NCI-H1930 (cell line): ENCODE measurements around the gene CLEC3B.
"Not testable (repeated sequence)": the region's sequence is repeated elsewhere in the genome, so short reads cannot be mapped to it uniquely, and the experiment has no call there.

Source experiments
- DNase-seq, 2 experiments: peaks; one replicate each; lab custom pipeline; 2025; lab: John Stamatoyannopoulos, UW

CLEC3B gene

GRCh38 chr3:45035441-45036301 lies 9.6 kb downstream of the CLEC3B start:
- no peak for DNase-seq

GRCh38 chr3:45037720-45038455 lies 11.8 kb downstream of the CLEC3B start:
- DNase-seq: peak; percentile 52 to 79

GRCh38 chr3:45041666-45042065 lies 15.6 kb downstream of the CLEC3B start:
- DNase-seq: no peak

- no peak for DNase-seq
Observed at GRCh38 chr3:45042162-45042561, 16.1 kb downstream of the CLEC3B start.

DNA sequence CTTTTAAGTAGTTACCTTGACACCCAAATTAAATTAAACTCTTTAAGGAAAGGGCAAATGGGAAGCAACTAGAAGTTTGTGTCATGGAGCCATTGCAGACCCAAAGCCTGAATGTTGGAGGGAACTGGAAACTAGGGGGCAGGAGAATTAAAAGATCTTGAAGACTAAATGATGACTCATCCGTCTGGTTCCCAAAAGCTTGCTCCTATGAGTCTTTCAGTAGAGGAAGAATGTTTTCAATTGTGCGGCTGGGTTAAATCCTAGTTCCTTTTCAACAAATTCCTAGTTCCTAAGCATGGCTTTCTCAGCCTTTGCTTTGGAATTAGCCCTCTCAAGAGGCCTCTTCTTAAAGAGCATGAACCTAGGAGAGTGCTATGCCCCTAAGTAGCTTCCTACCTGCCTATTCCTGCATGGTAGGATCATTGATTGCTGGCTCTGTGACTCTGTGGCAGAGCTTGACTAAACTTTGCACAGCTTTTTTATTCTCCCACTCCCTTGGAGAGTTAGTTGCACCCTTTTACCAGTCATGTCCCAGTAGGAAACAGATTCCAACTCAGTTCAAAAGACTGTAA lies 17.7 kb downstream of the CLEC3B start:
- DNase-seq: no peak

DNA sequence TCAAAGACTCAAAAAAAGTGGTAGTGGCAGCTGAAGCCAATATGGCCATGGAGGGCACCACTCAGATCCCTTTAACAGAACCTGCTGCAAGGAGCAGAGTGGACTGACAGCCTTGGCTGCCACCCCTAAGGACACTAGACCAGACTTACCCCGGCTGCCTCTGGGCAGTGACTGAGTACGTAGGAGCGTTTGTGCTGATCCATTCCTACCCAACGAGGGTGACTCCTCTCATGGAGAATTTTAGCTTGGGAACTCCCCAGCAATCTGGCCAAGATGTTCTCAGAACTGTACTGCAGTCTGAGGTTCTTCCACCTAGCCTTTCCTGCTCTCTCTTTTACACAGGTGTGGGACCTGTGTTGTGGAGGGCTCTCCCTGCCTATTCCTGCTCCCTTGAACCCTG lies 22.1 kb downstream of the CLEC3B start:
- no peak for DNase-seq

- DNase-seq: no peak
Observed at GRCh38 chr3:45049807-45050206, 23.7 kb downstream of the CLEC3B start.

DNA sequence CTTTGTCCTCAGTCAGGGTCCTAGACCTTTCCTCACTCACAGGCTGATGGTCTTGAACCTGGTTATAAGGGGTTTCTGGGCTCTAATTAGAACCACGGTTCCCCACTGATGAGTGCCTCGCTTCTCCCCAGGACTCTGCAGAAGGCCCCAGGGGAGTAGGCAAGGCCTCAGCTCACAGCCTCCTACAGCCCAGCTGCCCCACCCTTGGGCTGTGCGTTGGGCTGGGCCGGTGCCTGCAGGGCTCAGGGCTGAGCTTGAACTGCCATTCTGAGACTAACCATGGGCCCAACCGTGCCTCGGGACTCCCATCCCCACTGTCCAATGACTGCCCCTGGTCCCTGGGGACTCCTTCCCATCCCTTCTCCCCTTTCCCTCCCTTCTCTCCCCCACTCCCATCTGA lies 25.6 kb downstream of the CLEC3B start:
- no peak for DNase-seq

GRCh38 chr3:45053805-45054195 lies 27.7 kb downstream of the CLEC3B start:
- DNase-seq: not testable (repeated sequence)

GRCh38 chr3:45054196-45054857 lies 28.2 kb downstream of the CLEC3B start:
- no peak for DNase-seq

DNA sequence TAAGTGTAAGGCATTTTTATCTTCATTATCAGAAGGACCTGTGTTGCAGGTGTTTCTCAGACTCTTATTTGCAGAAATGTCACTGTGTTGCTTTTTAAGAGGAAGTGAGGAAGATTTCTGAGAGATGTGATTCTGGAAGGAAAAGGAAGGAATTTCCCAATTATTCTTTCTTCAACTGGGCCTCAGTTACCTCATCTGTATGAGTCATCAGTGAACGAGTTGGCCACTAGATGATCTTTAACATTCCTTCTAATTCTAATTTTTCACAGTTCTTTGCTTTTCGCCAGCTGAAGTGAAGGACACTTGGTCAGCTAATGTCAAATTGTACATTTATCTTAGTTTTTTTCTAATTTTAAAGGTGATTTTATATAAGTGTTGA lies 28.9 kb downstream of the CLEC3B start:
- no peak for DNase-seq

DNA sequence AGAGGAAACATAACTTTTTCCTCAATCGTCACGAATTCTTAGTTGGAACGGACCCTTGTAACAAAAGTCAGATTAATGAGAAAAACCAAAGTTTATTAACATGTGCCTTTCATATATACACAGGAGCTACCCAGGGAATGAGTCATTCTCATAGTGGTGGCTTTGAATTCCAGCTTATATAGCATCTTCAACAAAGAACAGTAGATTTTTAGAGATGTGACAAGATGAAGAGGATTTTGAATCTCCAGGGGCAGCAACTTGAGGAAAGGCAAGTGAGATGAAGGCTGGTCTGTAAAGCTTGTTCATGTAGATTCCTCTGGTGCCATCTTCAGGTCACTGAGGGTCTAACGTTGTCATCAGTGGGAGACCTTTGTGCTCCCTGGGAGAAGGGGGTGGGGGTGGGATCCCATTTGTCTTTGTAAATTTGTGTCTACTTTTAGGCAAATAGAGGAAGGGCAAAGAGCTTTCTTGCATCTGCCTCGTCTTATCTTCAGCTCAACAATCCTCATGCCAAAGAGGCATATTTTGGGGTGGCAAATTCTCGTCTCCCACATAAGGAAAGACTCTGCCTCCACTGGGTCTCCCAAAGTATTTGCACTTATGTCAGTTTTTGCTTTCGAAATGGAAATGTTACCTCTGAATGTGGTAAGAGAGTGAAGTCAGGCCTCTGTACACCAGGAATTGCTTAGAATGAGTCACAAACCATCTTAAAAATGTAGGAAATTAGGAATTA lies 29.5 kb downstream of the CLEC3B start:
- no peak for DNase-seq

DNA sequence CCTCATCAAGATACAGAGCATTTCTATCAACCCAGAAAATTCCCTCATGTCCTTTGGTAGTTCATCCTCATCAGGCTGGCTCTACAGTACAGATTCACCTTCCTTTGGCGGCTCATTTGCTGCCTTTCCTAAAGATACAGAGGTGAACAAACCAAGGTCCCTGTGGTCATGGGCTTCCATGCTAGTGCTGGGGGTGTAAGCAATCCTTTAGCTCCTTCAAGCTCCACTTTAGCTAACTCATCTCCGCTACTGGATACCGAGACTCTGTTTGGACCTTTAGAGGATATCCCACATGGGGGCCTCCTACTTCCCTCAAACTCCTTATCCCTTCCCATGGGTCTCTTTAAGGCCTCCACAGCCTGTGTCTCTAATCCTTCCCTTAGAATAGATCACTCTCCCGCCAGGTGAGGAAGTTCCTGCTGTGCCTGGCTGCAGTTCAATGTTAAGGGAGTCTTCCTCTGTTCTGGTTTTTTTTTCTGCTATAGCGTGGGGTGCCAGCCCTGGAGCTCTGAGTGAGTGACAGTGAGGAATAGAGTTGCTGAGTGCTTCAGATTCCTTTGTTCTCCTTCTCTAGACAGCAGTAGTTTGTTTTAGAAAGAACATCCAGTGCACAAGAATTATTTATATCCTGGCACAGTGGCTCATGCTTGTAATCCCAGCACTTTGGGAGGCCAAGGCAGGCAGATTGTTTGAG lies 30.7 kb downstream of the CLEC3B start:
- DNase-seq: no peak

GRCh38 chr3:45057557-45057956 lies 31.5 kb downstream of the CLEC3B start:
- no peak for DNase-seq

GRCh38 chr3:45059132-45059531 lies 33.0 kb downstream of the CLEC3B start:
- DNase-seq: no peak

DNA sequence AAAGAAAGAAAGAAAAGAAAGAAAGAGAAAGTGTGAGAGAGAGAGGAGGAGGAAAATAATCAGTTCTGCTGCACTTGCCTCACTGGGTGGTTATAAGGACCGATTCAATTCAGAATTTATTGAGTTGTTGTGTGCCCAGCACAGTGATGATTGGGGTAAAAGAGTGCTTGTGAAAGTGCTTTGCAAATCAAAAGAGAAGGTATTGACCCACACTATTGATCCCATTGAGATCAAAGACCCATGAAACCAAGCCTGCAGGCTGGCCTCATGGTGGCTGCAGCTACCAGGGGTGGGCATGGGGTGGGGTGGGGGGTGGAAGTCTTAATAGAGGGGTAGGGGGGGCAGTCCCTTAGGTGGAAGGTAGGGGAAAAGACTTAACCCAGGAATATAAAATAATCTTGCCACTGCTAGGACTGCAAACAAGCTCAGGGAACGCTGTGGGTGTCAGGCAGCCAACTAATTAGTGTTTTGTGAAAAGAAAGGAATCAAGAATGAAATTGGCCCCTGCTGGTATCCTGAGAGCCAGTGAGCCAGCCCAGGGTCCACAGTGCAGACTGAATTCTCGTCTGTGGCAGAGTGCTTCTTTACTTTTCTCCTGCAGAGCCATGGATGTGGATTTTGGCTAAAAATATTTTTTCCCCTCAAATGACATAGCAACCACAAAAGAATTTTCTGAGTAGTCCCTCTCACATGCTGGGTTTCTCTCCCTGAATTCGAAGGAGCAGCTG lies 34.2 kb downstream of the CLEC3B start:
- DNase-seq: no peak

- DNase-seq: no peak
Observed at GRCh38 chr3:45062697-45063070, 36.6 kb downstream of the CLEC3B start.

DNA sequence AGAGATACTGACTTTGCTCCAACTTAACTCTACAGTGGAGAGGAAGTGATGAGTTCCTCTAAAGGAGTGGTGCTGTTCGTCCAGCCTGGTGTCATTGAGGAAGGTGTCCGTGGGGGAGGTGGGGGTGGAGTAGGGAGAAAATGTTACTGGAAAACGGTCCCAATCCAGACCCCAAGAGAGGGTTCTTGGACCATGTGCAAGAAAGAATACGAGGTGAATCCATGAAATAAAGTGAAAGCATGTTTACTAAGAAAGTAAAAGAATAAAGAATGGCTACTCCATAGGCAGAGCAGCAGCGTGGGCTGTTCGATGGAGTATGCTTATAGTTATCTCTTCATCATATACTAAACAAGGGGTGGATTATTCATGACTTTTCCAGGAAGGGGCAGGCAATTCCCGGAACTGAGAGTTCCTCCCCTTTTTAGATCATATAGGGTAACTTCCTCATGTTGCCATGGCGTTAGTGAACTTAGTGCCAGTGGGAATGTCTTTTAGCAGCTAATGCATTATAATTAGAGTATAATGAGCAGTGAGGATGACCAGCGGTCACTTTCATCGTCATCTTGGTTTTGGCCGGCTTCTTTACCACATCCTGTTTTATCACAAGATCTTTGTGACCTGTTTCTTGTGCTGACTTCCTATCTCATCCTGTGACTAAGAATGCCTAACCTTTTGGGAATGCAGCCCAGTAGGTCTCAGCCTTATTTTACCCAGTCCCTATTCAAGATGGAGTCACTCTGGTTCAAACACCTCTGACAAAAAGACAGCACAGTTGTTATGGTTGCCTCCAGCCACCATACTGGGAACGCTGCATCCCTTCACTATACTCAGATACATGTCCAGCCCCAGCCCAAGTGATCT lies 38.6 kb downstream of the CLEC3B start:
- DNase-seq: no peak

- no peak for DNase-seq
Observed at GRCh38 chr3:45065373-45065720, 39.2 kb downstream of the CLEC3B start.
